ENCODE results near the gene GVQW3. TPM values are rescaled to one million over a fixed set of nuclear protein-coding genes. Genes with fewer than 3 reads are reported as not detected.

Gene GVQW3
- total RNA-seq, 1 experiment from 2014 or later = 7.7 TPM

DNA sequence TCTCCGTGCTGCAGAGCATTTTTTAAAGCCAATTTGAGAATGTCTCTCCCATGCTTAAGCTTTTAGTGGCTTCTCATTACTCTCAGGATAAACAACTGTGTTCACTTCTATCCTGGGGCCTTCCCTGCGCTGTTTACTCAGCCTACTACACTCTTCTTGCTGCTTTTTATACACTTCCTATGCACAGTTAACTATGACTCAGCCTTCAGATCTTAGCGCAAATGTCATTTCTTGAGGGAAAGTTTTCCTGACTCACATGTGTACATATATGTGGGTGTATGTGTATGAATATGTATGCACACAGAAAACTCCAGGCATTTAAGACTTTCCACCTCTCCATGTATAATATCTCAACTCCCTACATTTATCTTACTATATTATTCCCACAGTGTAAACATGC, 10.0 kb upstream of the GVQW3 start:
- ChIA-PET POLR2A (no interaction called here), CTCF (no interaction called here)
- ATAC-seq = no peak

DNA sequence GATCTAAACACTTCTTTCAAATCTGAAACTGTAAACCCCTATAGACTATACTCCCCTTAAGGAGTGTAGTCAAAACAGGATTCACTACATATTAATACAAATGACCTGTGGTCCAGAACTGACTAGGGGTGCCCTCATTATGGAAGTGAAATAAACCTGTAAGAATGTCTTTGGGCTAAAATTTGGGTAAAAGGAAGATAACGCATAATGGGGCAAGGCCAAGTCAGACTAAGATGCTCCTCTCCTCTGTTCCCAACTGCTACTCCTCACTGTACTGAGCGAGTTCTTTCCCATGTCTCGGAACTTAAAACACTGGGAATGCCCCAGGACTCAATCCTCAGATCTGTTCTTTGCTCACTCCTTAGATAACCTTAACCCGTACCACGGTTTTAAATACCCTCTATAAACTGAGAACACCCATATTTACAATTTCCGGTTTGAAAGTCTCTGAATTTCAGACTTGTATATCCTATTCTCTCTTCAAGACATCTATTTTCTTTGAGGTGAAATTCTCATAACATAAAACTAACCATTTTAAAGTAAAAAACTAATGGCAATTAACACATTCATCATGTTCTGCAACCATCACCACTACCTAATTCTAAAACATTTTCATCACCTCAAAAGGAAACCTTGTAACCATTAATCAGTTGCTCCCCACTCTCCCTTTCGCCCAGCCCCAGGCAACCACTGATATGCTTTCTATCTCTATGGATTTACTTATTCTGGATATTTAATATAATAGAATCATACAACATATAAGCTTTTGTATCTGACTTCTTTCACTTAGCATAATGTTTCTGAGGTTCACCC, 4.2 kb upstream of the GVQW3 start:
- H3K4me1 Mint-ChIP-seq = peaks cover 30% of the 10 kb centered on the region
- no peak for DNase-seq (ENCODE audit: low spot score)
- peaks cover 3% of the 10 kb centered on the region; the same call in 1 of the 2 replicates for H3K27me3 Mint-ChIP-seq (ENCODE audit: low read depth)
- ChIA-PET POLR2A (no interaction called here), CTCF (no interaction called here)
- no peak for ATAC-seq
- no peaks in the 10 kb centered on the region for H3K9me3 Mint-ChIP-seq
- H3K4me3 Mint-ChIP-seq = no peak overlapping the region
- H3K36me3 Mint-ChIP-seq = no peaks in the 10 kb centered on the region
- H3K27ac Mint-ChIP-seq = no peak overlapping the region
- TF ChIP-seq KAT7 (CRISPR knock-in tag; IDR thresholded peaks at IDR 0.05; ENCODE audit: borderline replicate concordance) = no peak
- TF ChIP-seq RELA (CRISPR knock-in tag; IDR thresholded peaks at IDR 0.05; ENCODE audit: borderline replicate concordance) = no peak
- TF ChIP-seq, protein P1, sequence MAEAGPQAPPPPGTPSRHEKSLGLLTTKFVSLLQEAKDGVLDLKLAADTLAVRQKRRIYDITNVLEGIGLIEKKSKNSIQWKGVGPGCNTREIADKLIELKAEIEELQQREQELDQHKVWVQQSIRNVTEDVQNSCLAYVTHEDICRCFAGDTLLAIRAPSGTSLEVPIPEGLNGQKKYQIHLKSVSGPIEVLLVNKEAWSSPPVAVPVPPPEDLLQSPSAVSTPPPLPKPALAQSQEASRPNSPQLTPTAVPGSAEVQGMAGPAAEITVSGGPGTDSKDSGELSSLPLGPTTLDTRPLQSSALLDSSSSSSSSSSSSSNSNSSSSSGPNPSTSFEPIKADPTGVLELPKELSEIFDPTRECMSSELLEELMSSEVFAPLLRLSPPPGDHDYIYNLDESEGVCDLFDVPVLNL (CRISPR knock-in tag; IDR thresholded peaks at IDR 0.05; ENCODE audit: borderline replicate concordance, low read depth) = no peak
- no peak for TF ChIP-seq NFYB (CRISPR knock-in tag; conservative IDR thresholded peaks at IDR 0.05; ENCODE audit: low read depth)
- TF ChIP-seq ATF1 (CRISPR knock-in tag; IDR thresholded peaks at IDR 0.05) = no peak
- TF ChIP-seq, protein P2, sequence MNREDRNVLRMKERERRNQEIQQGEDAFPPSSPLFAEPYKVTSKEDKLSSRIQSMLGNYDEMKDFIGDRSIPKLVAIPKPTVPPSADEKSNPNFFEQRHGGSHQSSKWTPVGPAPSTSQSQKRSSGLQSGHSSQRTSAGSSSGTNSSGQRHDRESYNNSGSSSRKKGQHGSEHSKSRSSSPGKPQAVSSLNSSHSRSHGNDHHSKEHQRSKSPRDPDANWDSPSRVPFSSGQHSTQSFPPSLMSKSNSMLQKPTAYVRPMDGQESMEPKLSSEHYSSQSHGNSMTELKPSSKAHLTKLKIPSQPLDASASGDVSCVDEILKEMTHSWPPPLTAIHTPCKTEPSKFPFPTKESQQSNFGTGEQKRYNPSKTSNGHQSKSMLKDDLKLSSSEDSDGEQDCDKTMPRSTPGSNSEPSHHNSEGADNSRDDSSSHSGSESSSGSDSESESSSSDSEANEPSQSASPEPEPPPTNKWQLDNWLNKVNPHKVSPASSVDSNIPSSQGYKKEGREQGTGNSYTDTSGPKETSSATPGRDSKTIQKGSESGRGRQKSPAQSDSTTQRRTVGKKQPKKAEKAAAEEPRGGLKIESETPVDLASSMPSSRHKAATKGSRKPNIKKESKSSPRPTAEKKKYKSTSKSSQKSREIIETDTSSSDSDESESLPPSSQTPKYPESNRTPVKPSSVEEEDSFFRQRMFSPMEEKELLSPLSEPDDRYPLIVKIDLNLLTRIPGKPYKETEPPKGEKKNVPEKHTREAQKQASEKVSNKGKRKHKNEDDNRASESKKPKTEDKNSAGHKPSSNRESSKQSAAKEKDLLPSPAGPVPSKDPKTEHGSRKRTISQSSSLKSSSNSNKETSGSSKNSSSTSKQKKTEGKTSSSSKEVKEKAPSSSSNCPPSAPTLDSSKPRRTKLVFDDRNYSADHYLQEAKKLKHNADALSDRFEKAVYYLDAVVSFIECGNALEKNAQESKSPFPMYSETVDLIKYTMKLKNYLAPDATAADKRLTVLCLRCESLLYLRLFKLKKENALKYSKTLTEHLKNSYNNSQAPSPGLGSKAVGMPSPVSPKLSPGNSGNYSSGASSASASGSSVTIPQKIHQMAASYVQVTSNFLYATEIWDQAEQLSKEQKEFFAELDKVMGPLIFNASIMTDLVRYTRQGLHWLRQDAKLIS (CRISPR knock-in tag; IDR thresholded peaks at IDR 0.05; ENCODE audit: borderline replicate concordance) = no peak
- TF ChIP-seq ZNF423 (CRISPR knock-in tag; IDR thresholded peaks at IDR 0.05) = no peak
- TF ChIP-seq, protein P3, sequence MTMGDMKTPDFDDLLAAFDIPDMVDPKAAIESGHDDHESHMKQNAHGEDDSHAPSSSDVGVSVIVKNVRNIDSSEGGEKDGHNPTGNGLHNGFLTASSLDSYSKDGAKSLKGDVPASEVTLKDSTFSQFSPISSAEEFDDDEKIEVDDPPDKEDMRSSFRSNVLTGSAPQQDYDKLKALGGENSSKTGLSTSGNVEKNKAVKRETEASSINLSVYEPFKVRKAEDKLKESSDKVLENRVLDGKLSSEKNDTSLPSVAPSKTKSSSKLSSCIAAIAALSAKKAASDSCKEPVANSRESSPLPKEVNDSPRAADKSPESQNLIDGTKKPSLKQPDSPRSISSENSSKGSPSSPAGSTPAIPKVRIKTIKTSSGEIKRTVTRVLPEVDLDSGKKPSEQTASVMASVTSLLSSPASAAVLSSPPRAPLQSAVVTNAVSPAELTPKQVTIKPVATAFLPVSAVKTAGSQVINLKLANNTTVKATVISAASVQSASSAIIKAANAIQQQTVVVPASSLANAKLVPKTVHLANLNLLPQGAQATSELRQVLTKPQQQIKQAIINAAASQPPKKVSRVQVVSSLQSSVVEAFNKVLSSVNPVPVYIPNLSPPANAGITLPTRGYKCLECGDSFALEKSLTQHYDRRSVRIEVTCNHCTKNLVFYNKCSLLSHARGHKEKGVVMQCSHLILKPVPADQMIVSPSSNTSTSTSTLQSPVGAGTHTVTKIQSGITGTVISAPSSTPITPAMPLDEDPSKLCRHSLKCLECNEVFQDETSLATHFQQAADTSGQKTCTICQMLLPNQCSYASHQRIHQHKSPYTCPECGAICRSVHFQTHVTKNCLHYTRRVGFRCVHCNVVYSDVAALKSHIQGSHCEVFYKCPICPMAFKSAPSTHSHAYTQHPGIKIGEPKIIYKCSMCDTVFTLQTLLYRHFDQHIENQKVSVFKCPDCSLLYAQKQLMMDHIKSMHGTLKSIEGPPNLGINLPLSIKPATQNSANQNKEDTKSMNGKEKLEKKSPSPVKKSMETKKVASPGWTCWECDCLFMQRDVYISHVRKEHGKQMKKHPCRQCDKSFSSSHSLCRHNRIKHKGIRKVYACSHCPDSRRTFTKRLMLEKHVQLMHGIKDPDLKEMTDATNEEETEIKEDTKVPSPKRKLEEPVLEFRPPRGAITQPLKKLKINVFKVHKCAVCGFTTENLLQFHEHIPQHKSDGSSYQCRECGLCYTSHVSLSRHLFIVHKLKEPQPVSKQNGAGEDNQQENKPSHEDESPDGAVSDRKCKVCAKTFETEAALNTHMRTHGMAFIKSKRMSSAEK (CRISPR knock-in tag; IDR thresholded peaks at IDR 0.05; ENCODE audit: borderline replicate concordance) = no peak

More for the DNA sequence above, 10.0 kb upstream of the GVQW3 start:
- no peaks in the 10 kb centered on the region for H3K27me3 Mint-ChIP-seq (ENCODE audit: low read depth)
- no peaks in the 10 kb centered on the region for H3K36me3 Mint-ChIP-seq
- peaks cover 6% of the 10 kb centered on the region for H3K4me1 Mint-ChIP-seq
- TF ChIP-seq ZNF396 (CRISPR knock-in tag; IDR thresholded peaks at IDR 0.05; ENCODE audit: borderline replicate concordance) = no peak
- TF ChIP-seq, protein P4, sequence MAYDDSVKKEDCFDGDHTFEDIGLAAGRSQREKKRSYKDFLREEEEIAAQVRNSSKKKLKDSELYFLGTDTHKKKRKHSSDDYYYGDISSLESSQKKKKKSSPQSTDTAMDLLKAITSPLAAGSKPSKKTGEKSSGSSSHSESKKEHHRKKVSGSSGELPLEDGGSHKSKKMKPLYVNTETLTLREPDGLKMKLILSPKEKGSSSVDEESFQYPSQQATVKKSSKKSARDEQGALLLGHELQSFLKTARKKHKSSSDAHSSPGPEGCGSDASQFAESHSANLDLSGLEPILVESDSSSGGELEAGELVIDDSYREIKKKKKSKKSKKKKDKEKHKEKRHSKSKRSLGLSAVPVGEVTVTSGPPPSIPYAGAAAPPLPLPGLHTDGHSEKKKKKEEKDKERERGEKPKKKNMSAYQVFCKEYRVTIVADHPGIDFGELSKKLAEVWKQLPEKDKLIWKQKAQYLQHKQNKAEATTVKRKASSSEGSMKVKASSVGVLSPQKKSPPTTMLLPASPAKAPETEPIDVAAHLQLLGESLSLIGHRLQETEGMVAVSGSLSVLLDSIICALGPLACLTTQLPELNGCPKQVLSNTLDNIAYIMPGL (CRISPR knock-in tag; IDR thresholded peaks at IDR 0.05) = no peak
- TF ChIP-seq, protein P5, sequence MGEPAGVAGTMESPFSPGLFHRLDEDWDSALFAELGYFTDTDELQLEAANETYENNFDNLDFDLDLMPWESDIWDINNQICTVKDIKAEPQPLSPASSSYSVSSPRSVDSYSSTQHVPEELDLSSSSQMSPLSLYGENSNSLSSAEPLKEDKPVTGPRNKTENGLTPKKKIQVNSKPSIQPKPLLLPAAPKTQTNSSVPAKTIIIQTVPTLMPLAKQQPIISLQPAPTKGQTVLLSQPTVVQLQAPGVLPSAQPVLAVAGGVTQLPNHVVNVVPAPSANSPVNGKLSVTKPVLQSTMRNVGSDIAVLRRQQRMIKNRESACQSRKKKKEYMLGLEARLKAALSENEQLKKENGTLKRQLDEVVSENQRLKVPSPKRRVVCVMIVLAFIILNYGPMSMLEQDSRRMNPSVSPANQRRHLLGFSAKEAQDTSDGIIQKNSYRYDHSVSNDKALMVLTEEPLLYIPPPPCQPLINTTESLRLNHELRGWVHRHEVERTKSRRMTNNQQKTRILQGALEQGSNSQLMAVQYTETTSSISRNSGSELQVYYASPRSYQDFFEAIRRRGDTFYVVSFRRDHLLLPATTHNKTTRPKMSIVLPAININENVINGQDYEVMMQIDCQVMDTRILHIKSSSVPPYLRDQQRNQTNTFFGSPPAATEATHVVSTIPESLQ (CRISPR knock-in tag; IDR thresholded peaks at IDR 0.05) = no peak
- no peak for TF ChIP-seq RELA (CRISPR knock-in tag; IDR thresholded peaks at IDR 0.05; ENCODE audit: borderline replicate concordance)
- no peak for TF ChIP-seq TP53 (CRISPR knock-in tag; IDR thresholded peaks at IDR 0.05)
- TF ChIP-seq, protein P6, sequence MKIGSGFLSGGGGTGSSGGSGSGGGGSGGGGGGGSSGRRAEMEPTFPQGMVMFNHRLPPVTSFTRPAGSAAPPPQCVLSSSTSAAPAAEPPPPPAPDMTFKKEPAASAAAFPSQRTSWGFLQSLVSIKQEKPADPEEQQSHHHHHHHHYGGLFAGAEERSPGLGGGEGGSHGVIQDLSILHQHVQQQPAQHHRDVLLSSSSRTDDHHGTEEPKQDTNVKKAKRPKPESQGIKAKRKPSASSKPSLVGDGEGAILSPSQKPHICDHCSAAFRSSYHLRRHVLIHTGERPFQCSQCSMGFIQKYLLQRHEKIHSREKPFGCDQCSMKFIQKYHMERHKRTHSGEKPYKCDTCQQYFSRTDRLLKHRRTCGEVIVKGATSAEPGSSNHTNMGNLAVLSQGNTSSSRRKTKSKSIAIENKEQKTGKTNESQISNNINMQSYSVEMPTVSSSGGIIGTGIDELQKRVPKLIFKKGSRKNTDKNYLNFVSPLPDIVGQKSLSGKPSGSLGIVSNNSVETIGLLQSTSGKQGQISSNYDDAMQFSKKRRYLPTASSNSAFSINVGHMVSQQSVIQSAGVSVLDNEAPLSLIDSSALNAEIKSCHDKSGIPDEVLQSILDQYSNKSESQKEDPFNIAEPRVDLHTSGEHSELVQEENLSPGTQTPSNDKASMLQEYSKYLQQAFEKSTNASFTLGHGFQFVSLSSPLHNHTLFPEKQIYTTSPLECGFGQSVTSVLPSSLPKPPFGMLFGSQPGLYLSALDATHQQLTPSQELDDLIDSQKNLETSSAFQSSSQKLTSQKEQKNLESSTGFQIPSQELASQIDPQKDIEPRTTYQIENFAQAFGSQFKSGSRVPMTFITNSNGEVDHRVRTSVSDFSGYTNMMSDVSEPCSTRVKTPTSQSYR (CRISPR knock-in tag; IDR thresholded peaks at IDR 0.05) = no peak
- H3K4me3 Mint-ChIP-seq = no peak overlapping the region
- no peak overlapping the region for H3K27ac Mint-ChIP-seq
- DNase-seq (ENCODE audit: low spot score) = no peak
- no peaks in the 10 kb centered on the region for H3K9me3 Mint-ChIP-seq

Data from WTC11 (cell line).